Globus pallidus (tissue), 1 donor: ENCODE measurements around the gene CNOT4.
"Not testable (repeated sequence)": the region's sequence is repeated elsewhere in the genome, so short reads cannot be mapped to it uniquely, and the experiment has no call there.

ENCODE experiments used
- DNase-seq: peaks from one replicate; pipeline ENCODE4 v3.0.0-alpha.2; 2015; ENCODE audit warnings: low spot score

Gene CNOT4

DNA sequence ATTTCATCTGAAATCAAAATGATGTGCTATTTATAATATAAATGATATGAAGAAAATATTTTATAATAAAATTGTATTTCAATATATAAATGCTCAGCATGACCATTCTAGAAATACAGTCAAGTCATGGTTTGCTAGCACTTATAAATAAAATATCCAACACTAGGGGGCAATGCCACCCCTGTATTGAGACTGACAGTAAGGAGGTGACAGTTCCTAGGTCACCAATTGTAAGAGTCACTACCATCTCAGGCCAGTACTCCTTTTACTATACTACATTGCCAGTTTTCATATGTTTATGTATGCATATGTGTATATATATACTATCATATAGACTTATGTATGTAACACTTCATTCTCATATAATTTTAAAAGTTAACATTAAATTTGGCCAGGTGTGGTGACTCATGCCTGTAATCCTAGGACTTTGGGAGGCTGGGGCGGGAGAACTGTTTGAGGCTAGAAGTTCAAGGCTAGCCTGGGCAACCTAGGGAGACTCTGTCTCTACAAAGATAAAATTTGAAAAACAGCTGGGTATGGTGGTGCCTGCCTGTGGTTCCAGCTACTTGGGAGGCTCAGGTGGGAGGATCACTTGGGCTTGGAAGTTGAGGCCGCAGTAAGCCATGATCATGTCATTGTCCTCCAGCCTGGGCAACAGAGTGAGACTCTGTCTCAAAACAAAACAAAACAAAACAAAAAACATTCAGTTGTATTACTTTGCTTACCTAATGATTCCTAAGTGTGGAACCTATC is 2.4 kb upstream of the CNOT4 start:
- DNase-seq = peak; percentile 74

DNA sequence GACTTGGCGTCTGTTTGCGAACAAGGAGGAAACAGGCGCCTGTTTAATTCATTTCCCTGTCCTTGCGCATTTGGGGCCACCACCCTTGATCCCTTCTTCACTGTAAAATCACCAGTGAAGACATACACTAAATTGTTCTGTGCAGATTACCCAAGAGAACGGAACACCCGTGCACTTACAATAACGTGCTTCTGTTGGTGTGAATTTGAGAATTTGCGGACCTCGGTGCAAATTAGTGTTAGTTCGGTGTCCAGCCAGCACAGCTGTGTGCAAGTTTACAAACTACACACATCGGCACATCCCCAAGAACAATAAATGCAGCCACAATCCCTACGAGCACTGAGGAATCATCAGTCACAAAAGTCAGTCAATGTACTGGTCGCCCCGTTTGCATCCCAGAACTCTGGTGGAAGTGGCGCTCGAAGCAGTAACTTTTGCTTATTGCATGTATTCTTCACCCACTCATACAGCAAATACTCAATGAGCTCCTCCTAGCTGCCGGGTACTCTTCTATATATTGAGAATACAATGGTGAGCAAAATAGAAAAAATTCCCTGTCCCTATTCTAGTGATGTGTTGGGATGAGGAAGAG is 786 bp upstream of the CNOT4 start:
- peak; percentile 31 for DNase-seq

GRCh38 chr7:135509589-135509838 is 388 bp downstream of the CNOT4 start:
- no peak for DNase-seq

- DNase-seq = peak; percentile 43
These were observed 866 bp downstream of the CNOT4 start for GRCh38 chr7:135508883-135509588.

DNA sequence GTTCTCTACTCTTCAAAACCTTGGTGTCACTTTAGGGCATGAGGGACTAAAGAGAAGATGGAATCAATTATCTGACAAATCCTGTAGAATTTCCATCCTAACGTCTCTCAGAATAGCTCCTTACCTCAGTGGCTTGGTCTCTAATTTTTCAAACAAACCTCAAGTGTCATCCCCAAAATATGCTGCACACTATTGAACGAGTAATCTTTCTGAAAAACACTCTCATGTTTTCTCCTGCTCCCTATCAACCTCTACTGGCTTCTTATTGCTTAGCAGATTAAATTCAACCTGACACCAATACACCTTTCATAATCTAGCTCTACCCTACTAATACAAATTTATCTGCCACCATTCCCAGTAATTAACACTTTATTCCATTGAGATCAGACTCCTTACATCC is 8.5 kb downstream of the CNOT4 start:
- DNase-seq = no peak

DNA sequence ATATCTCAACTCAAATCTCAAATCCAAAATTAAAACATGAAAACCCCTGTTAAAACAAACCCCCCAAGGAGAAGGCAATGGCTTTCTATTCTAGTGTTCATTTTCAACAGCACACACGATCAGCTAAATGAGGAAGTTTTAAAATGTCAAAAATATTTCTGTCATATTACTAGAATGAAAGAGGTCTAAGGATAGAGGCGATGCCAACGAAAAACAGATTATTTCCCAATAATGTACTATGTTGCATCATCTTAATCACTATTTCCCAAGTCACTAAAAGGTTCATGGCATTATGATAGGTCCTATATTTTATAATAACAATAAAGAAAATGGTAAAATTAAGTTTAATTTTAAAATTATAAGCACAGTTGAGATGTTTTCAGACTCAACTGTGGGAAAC is 10.1 kb downstream of the CNOT4 start:
- no peak for DNase-seq

- not testable (repeated sequence) for DNase-seq
These were observed 12.7 kb downstream of the CNOT4 start for GRCh38 chr7:135497161-135497560.

- no peak for DNase-seq
These were observed 16.5 kb downstream of the CNOT4 start for GRCh38 chr7:135493362-135493761.

DNA sequence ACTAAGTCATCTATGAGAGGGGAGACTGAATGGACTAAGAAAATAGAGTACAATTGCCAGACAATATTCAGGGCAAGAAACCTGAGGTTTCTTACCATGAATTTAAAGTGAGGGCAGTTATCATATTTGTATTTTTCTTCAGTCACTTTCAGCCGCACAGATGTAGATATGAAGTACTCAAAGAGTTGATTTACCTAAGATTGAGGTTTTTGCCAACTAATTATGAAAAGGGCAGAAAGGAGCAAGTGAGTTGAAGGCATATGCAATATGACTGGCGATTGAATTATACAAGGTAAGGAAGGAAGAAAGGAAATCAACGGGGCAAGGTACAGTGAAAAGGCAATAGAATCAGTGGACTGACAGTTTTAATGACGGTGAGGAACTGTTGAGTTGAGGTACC is 17.8 kb downstream of the CNOT4 start:
- no peak for DNase-seq

DNA sequence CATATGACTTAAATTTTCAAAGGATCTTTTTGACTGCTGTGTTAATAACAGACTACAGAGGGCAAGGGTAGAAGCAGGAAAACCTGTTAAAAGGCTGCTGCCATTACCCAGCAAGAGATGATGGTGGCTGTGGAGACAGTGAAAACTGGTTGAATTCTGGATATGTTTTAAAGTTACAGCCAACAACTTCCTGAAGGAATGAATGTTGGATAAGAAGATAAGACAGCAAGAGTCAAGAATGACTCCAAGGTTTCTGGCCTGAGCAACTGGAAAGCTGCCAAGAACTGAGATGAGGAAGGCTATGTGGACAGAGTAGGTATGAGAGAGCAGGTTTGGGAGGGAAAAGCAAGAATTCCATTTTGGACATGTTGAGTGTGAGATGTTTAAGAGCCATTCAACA is 19.1 kb downstream of the CNOT4 start:
- DNase-seq = no peak

DNA sequence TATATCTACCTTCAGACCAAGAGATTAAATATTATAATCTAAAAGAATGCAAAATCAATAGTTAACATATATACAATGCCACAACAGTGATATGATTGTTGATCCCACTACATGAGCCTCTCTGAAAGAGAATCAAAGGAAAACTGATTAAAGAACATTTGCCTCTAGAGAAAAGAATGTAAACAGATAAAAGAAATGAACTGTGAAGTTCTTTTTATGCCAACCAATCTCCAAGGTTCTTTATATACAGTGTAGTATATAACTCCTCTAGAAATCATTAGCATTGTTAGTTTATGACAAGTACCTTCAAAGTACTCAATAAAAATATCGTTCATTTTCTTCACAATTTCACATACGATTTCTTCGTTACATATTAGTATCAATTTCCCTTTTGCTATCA is 20.1 kb downstream of the CNOT4 start:
- DNase-seq = no peak

GRCh38 chr7:135486261-135486920 is 23.5 kb downstream of the CNOT4 start:
- no peak for DNase-seq

GRCh38 chr7:135481598-135481979 is 28.3 kb downstream of the CNOT4 start:
- no peak for DNase-seq

- DNase-seq = no peak
These were observed 28.8 kb downstream of the CNOT4 start for GRCh38 chr7:135480966-135481597.

- no peak for DNase-seq
These were observed 34.4 kb downstream of the CNOT4 start for GRCh38 chr7:135475521-135475920.

- not testable (repeated sequence) for DNase-seq
These were observed 40.2 kb downstream of the CNOT4 start for GRCh38 chr7:135469705-135470104.

GRCh38 chr7:135467207-135467711 is 42.6 kb downstream of the CNOT4 start:
- DNase-seq = no peak

GRCh38 chr7:135466442-135467206 is 43.3 kb downstream of the CNOT4 start:
- no peak for DNase-seq

DNA sequence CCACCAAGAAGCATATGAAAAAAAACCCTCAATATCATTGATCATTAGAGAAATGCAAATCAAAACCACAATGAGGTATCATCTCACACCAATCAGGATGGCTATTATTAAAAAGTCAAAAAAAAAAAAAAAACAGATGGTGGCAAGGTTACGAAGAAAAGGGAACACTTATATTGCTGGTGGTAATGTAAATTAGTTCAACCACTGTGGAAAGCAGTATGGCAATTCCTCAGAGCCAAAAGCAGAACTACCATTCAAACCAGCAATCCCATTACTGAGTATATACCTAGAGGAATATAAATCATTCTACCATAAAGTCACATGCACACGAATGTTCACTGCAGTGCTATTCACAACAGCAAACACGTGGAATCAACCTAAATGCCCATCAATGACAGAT is 46.0 kb downstream of the CNOT4 start:
- DNase-seq = no peak

GRCh38 chr7:135459951-135460567 is 49.8 kb downstream of the CNOT4 start:
- DNase-seq = no peak

GRCh38 chr7:135459076-135459475 is 50.8 kb downstream of the CNOT4 start:
- DNase-seq = no peak
